T-helper 2 cell treated with Interferon-gamma antibody and Interleukin-4, amounts not matched to agents 5 μg/mL and 100 μg/mL, for 36 hours (primary cell): ENCODE measurements around the gene RASGEF1C.

Experiments used
- DNase-seq: peaks from one replicate; pipeline ENCODE4 v3.0.0; 2021; ENCODE audit warnings: low spot score
- H3K27ac Mint-ChIP-seq: one replicate; pipeline ENCODE4 v1.8.0; 2021; ENCODE audit warnings: mild to moderate bottlenecking, mixed read lengths
- H3K27me3 Mint-ChIP-seq: one replicate; pipeline ENCODE4 v1.8.0; 2021; ENCODE audit warnings: low read depth, mixed read lengths
- H3K36me3 Mint-ChIP-seq: one replicate; pipeline ENCODE4 v1.8.0; 2021; ENCODE audit warnings: low read depth, mixed read lengths
- H3K4me1 Mint-ChIP-seq: one replicate; pipeline ENCODE4 v1.8.0; 2021; ENCODE audit warnings: low read depth, mixed read lengths
- H3K4me3 Mint-ChIP-seq: one replicate; pipeline ENCODE4 v1.8.0; 2022; ENCODE audit warnings: mild to moderate bottlenecking, moderate library complexity, mixed read lengths
- H3K9me3 Mint-ChIP-seq: one replicate; pipeline ENCODE4 v1.8.0; 2021; ENCODE audit warnings: mixed read lengths

RASGEF1C gene

GRCh38 chr5:180113660-180114303 lies 95.2 kb downstream of the RASGEF1C start:
- no peaks in the 10 kb centered on the region for H3K9me3 Mint-ChIP-seq
- H3K4me3 Mint-ChIP-seq, result no peak overlapping the region
- DNase-seq, result no peak
- H3K27ac Mint-ChIP-seq, result no peak overlapping the region
- H3K27me3 Mint-ChIP-seq, result no peaks in the 10 kb centered on the region
- H3K36me3 Mint-ChIP-seq, result no peaks in the 10 kb centered on the region
- no peaks in the 10 kb centered on the region for H3K4me1 Mint-ChIP-seq

GRCh38 chr5:180112181-180112861 lies 96.7 kb downstream of the RASGEF1C start:
- H3K27ac Mint-ChIP-seq, result no peak overlapping the region
- H3K4me3 Mint-ChIP-seq, result no peak overlapping the region

GRCh38 chr5:180111273-180112002 lies 97.6 kb downstream of the RASGEF1C start:
- no peaks in the 10 kb centered on the region for H3K36me3 Mint-ChIP-seq
- no peak for DNase-seq
- H3K27me3 Mint-ChIP-seq, result no peaks in the 10 kb centered on the region
- H3K9me3 Mint-ChIP-seq, result peaks cover 13% of the 10 kb centered on the region
- no peak overlapping the region for H3K4me3 Mint-ChIP-seq
- no peak overlapping the region for H3K27ac Mint-ChIP-seq
- H3K4me1 Mint-ChIP-seq, result no peaks in the 10 kb centered on the region

More at GRCh38 chr5:180112181-180112861, 96.7 kb downstream of the RASGEF1C start:
- no peak for DNase-seq
- no peaks in the 10 kb centered on the region for H3K4me1 Mint-ChIP-seq
- no peaks in the 10 kb centered on the region for H3K27me3 Mint-ChIP-seq
- H3K36me3 Mint-ChIP-seq, result no peaks in the 10 kb centered on the region
- H3K9me3 Mint-ChIP-seq, result peaks cover 6% of the 10 kb centered on the region

GRCh38 chr5:180109920-180110319 lies 99.1 kb downstream of the RASGEF1C start:
- DNase-seq, result no peak
- Mint-ChIP-seq H3K36me3 (no peaks in the 10 kb centered on the region), H3K4me1 (no peaks in the 10 kb centered on the region), H3K27me3 (no peaks in the 10 kb centered on the region), H3K27ac (no peak overlapping the region), H3K4me3 (no peak overlapping the region), H3K9me3 (peaks cover 18% of the 10 kb centered on the region)

- peaks cover 18% of the 10 kb centered on the region for H3K9me3 Mint-ChIP-seq
- H3K36me3 Mint-ChIP-seq, result no peaks in the 10 kb centered on the region
- DNase-seq, result no peak
- no peaks in the 10 kb centered on the region for H3K4me1 Mint-ChIP-seq
- no peak overlapping the region for H3K27ac Mint-ChIP-seq
- no peaks in the 10 kb centered on the region for H3K27me3 Mint-ChIP-seq
- H3K4me3 Mint-ChIP-seq, result no peak overlapping the region
Measured at GRCh38 chr5:180107005-180107404, 102.0 kb downstream of the RASGEF1C start.

GRCh38 chr5:180105827-180106312 lies 103.1 kb downstream of the RASGEF1C start:
- H3K27ac Mint-ChIP-seq, result no peak overlapping the region
- H3K4me1 Mint-ChIP-seq, result no peaks in the 10 kb centered on the region
- no peak overlapping the region for H3K4me3 Mint-ChIP-seq
- no peaks in the 10 kb centered on the region for H3K27me3 Mint-ChIP-seq
- DNase-seq, result no peak
- no peaks in the 10 kb centered on the region for H3K36me3 Mint-ChIP-seq
- H3K9me3 Mint-ChIP-seq, result peaks cover 18% of the 10 kb centered on the region

- H3K9me3 Mint-ChIP-seq, result peaks cover 18% of the 10 kb centered on the region
- DNase-seq, result no peak
- no peak overlapping the region for H3K4me3 Mint-ChIP-seq
- H3K27me3 Mint-ChIP-seq, result no peaks in the 10 kb centered on the region
- H3K36me3 Mint-ChIP-seq, result no peaks in the 10 kb centered on the region
- no peaks in the 10 kb centered on the region for H3K4me1 Mint-ChIP-seq
- H3K27ac Mint-ChIP-seq, result no peak overlapping the region
Measured at GRCh38 chr5:180104168-180104530, 104.9 kb downstream of the RASGEF1C start.

GRCh38 chr5:180103487-180104167 lies 105.4 kb downstream of the RASGEF1C start:
- Mint-ChIP-seq H3K27me3 (no peaks in the 10 kb centered on the region), H3K9me3 (peaks cover 16% of the 10 kb centered on the region), H3K36me3 (no peaks in the 10 kb centered on the region), H3K4me3 (no peak overlapping the region), H3K27ac (no peak overlapping the region), H3K4me1 (no peaks in the 10 kb centered on the region)
- no peak for DNase-seq

- Mint-ChIP-seq H3K36me3 (no peaks in the 10 kb centered on the region), H3K9me3 (peaks cover 12% of the 10 kb centered on the region), H3K4me3 (no peak overlapping the region), H3K4me1 (no peaks in the 10 kb centered on the region), H3K27me3 (no peaks in the 10 kb centered on the region), H3K27ac (no peak overlapping the region)
- DNase-seq, result no peak
Measured at GRCh38 chr5:180102636-180103035, 106.4 kb downstream of the RASGEF1C start.

GRCh38 chr5:180101451-180102105 lies 107.4 kb downstream of the RASGEF1C start:
- Mint-ChIP-seq H3K27ac (no peak overlapping the region), H3K9me3 (peaks cover 6% of the 10 kb centered on the region), H3K36me3 (no peaks in the 10 kb centered on the region), H3K4me3 (no peak overlapping the region), H3K4me1 (no peaks in the 10 kb centered on the region), H3K27me3 (no peaks in the 10 kb centered on the region)
- DNase-seq, result no peak

- H3K4me3 Mint-ChIP-seq, result no peak overlapping the region
- no peaks in the 10 kb centered on the region for H3K27me3 Mint-ChIP-seq
- DNase-seq, result no peak
- H3K4me1 Mint-ChIP-seq, result no peaks in the 10 kb centered on the region
- no peaks in the 10 kb centered on the region for H3K36me3 Mint-ChIP-seq
- no peaks in the 10 kb centered on the region for H3K9me3 Mint-ChIP-seq
- no peak overlapping the region for H3K27ac Mint-ChIP-seq
Measured at GRCh38 chr5:180100621-180101450, 108.2 kb downstream of the RASGEF1C start.

GRCh38 chr5:180099733-180100611 lies 109.0 kb downstream of the RASGEF1C start:
- Mint-ChIP-seq H3K9me3 (no peaks in the 10 kb centered on the region), H3K36me3 (no peaks in the 10 kb centered on the region), H3K4me1 (no peaks in the 10 kb centered on the region), H3K4me3 (no peak overlapping the region), H3K27ac (no peak overlapping the region), H3K27me3 (peaks cover 2% of the 10 kb centered on the region)
- DNase-seq, result no peak
